Fibroblast of the aortic adventitia (primary cell): ENCODE results near the gene CRELD2. TPM values are rescaled to one million over a fixed set of nuclear protein-coding genes. Genes with fewer than 3 reads are reported as not detected.

Source experiments
- DNase-seq: peaks from one replicate; pipeline ENCODE4 v3.0.0-alpha.2; 2010; ENCODE audit warnings: low read depth
- H3K4me3 ChIP-seq: 2 replicates; pipeline ENCODE4 v1.5.1; 2011; ENCODE audit warnings: low read depth, mild to moderate bottlenecking, control low read depth, low read length, moderate library complexity
- total RNA-seq: library from RNA; depleted of rRNA; stranded (reverse); fragments of >200 nt; gene quantifications from 2 replicates; pipeline ENCODE4 v1.2.3, GENCODE V29; 2012; ENCODE audit warnings: low replicate concordance
- TF ChIP-seq, protein P1 (sequence below): IDR thresholded peaks from 2 replicates; pipeline ENCODE4 v1.5.1; 2011; ENCODE audit warnings: mild to moderate bottlenecking, low read length, control low read depth, inconsistent platforms; ENCODE audit not compliant: insufficient read depth

CRELD2 gene
- total RNA-seq, 1 donor: 34.0 TPM

DNA sequence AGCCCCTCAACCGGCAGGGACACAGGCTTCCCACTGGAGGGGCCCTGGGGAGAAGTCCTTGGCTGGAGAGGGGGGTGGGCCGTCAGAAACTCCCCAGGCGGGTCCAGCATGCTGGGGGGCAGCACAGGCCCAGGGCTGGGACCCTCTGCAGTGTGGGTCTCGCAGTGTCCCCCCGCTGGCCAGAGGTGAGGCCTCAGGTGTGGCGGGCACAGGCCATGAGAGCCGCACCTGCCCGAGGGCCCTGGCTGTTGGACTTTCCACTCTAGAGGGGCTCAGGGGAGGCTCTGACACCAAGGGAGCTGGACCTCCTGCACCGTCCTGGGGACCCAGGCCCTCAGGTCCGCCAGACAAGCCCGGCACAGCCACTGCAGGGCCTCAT is 31.5 kb downstream of the CRELD2 start:
- no peak overlapping the region for H3K4me3 ChIP-seq
- TF ChIP-seq, protein P1, sequence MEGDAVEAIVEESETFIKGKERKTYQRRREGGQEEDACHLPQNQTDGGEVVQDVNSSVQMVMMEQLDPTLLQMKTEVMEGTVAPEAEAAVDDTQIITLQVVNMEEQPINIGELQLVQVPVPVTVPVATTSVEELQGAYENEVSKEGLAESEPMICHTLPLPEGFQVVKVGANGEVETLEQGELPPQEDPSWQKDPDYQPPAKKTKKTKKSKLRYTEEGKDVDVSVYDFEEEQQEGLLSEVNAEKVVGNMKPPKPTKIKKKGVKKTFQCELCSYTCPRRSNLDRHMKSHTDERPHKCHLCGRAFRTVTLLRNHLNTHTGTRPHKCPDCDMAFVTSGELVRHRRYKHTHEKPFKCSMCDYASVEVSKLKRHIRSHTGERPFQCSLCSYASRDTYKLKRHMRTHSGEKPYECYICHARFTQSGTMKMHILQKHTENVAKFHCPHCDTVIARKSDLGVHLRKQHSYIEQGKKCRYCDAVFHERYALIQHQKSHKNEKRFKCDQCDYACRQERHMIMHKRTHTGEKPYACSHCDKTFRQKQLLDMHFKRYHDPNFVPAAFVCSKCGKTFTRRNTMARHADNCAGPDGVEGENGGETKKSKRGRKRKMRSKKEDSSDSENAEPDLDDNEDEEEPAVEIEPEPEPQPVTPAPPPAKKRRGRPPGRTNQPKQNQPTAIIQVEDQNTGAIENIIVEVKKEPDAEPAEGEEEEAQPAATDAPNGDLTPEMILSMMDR: no peak
- no peak for DNase-seq

DNA sequence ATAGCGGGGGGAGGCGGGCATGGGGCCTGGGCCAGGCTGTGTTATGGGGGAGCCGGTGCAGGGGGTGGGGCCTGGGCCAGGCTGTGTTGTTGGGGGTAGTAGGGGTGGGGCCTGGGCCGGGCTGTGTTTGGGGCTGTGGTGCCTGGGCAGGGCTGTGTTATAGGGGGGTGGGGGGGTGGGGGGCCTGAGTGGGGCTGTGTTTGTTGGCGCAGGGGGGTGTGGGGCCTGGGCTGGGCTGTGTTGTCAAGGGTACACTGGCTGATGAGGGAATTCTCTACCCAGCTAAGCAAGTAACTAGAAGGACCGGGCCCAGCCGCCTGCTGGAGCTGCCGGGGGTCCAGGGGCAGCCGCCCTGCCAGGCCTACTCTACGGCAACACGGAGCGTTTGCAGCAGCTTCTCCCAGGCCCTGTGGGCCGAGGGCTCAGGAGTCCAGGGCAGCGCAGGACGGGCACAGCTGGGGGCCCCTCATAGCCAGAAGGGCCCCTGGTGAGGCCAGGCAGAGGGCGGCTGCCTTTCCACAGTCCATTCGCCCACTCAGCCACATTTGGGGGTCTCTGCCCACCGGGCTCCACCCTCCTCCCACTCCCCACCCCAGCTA is 32.1 kb downstream of the CRELD2 start:
- DNase-seq: no peak
- no peak overlapping the region for H3K4me3 ChIP-seq
- TF ChIP-seq, protein P1: no peak

DNA sequence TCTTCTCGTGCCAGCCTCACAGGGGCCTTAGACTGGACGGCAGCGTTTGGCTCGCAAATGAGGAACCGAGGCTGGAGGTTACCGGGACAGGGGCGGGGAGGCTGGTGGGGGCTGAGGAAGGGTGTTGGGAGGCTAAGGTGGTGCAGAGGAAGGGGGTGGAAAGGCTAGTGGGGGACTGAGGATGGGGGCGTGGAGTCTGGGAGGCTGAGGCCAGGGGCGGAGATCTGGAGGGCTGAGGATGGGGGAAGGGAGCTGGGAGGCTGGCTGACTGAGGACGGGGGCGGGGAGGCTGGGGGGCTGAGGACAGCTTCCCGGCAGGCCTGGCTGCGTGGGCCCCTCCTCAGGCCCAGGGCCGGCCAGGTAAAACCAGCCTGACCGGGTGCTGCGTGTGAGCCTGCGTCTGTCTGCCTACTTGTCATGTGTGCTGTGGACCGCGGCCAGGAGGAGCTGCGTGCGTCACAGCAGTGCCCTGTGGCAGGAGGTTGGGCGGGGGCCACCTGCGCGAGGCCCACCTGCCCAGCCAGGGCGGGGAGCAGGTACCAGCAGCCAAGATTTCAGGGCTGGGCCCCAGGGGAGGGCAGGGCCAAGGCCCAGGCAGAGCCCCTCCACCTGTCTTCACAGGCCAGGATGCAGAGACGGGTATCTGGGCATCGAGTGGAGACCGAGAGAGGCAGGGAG is 32.7 kb downstream of the CRELD2 start:
- TF ChIP-seq, protein P1: no peak
- DNase-seq: peak; percentile 51
- no peak overlapping the region for H3K4me3 ChIP-seq

DNA sequence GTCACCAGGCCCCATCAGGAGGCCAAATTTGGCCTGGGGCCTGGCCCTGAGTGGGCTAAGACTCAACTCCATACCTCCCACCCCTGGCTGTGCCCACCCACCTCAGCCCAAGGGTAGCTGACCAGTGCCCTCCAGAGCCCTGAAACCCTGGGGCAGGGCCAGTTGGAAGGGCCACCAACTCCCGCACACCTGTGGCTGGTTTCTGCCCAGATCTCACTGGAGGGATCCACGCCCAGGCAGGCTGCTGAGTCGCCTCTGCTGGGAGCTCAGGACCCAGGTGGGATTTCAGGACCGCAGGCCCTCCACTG is 33.2 kb downstream of the CRELD2 start:
- H3K4me3 ChIP-seq: no peak overlapping the region
- TF ChIP-seq, protein P1: no peak
- no peak for DNase-seq

DNA sequence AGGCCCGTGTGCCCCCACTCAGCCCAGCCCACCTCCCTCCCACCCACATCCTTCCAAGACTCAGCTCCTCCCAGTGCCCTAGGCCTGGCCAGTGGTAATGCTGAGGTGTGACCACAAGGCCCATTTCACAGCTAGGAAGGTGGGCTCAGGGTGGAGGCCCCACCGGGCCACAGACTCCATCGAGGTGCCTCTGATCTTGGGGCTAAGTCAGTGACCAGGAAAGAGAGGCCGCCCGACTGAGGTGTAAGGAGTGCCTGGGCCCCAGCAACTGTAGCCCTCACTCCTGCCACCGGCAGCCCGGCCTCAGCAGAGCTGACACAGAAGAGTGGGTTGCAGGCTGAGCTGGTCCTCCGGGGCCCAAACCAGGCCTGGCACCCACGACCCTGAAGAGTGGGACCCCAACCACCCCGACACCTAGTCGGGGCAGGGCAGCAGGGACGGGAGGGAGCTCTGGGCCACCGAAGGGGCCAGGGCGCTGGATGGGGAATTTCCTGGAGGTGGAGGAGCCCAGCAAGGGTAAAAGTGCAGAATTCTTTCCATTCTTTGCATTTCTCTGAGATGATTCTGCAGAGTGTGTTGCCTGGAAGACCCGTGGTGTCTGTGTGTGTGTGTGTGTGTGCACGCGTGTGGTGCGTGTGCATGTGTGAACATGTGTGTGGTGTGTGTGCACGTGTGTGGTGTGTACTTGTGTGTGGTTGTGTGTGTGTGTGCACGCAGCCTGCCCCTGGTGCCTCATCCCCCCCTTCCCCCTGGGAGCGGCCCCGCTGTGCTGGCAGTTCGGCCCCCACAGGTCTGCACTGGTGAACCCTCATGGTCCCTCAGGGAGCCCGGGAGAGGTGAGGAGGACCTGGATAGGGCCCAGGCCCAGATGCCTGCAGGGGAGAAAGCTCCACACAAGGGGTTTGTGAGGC is 33.8 kb downstream of the CRELD2 start:
- peak; percentile 82 for DNase-seq
- TF ChIP-seq, protein P1: no peak
- no peak overlapping the region for H3K4me3 ChIP-seq

DNA sequence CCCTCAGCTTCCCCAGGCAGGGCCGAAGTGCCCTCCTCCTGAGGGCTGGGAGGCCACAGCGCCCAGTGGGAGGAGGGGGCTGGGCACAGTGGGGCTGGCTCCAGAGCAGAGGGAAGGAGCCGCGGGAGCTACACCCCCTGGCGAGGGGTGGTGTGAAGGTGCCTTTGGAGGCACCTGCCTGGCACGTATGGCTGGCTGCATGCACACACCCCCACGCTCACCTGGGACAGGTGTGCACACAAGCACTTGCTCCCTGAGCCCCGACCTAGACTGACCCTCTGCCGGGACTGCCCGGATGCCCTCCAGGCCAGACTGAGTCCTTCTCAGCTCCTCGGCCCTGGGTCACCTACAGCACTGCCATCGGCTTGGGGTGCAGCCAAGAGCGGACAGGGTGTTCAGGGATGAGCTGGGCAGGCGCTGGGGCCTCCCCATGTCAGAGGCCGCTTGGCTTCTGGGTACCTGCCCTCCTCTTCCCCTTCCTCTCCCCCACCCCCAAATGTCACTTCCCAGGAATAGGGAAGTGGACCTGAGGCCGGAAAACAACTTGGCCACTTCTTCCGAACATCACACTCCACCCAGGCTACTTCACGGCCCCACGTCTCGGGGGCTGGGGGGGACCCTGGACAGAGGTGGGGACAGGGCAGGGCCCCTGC is 34.7 kb downstream of the CRELD2 start:
- no peak overlapping the region for H3K4me3 ChIP-seq
- TF ChIP-seq, protein P1: no peak
- DNase-seq: no peak
